Activated CD4-positive, alpha-beta memory T cell treated with anti-CD3 and anti-CD28 coated beads, Interleukin-2, amount 10 ng/mL, durations not matched to agents 7 days and 5 days (primary cell): ENCODE measurements around the gene CT45A8. TPM values are rescaled to one million over a fixed set of nuclear protein-coding genes. Genes with fewer than 3 reads are reported as not detected.
"Not testable (repeated sequence)": the region's sequence is repeated elsewhere in the genome, so short reads cannot be mapped to it uniquely, and the experiment has no call there.

Experiments used
- CTCF ChIA-PET: fragments of 350-600 bp; sonication (Branson Sonifier 250); formaldehyde crosslinking; loops from one replicate; lab custom pipeline; 2021; ENCODE audit warnings: antibody characterized with exemption, inconsistent platforms; lab: Charles Lee
- POLR2A ChIA-PET: fragments of 350-600 bp; sonication (Branson Sonifier 250); formaldehyde crosslinking; loops from one replicate; lab custom pipeline; 2021; ENCODE audit warnings: antibody characterized with exemption; lab: Charles Lee
- DNase-seq: peaks from one replicate; pipeline ENCODE4 v3.0.0-alpha.2; 2020
- H3K27ac Mint-ChIP-seq: one replicate; pipeline ENCODE4 v1.8.0; 2021; ENCODE audit warnings: mild to moderate bottlenecking, mixed read lengths
- H3K27me3 Mint-ChIP-seq: one replicate; pipeline ENCODE4 v1.8.0; 2021; ENCODE audit warnings: mixed read lengths
- H3K36me3 Mint-ChIP-seq: one replicate; pipeline ENCODE4 v1.8.0; 2021; ENCODE audit warnings: low read depth, mixed read lengths
- H3K4me1 Mint-ChIP-seq: one replicate; pipeline ENCODE4 v1.8.0; 2021; ENCODE audit warnings: mixed read lengths
- H3K4me3 Mint-ChIP-seq: one replicate; pipeline ENCODE4 v1.8.0; 2021; ENCODE audit warnings: mild to moderate bottlenecking, mixed read lengths
- H3K9me3 Mint-ChIP-seq: one replicate; pipeline ENCODE4 v1.8.0; 2021; ENCODE audit warnings: mixed read lengths
- total RNA-seq, 2 experiments: library from RNA; stranded (reverse); gene quantifications; one replicate each; pipeline ENCODE4 v1.2.3, GENCODE V29; 2021

Gene CT45A8, protein sequence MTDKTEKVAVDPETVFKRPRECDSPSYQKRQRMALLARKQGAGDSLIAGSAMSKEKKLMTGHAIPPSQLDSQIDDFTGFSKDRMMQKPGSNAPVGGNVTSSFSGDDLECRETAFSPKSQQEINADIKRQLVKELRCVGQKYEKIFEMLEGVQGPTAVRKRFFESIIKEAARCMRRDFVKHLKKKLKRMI
- total RNA-seq: not detected

DNA sequence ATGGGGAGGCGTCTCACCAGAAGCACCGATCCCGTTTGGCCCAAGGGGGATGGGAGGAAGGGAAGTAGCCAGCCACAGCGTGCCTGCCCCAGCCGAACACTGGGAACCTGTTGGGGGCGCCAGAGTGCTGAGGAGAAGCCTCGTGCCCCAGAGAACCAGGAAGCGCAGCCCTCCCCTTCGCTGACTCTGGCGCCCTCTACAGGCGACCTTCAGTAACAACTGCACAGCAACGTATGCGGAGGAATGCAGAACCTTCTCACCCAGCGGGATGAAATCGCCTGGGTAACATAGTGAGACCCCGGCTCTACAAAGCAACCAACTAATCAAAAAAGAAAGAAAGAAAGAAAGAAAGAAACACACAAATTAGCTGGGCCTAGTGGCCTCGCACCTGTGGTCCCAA lies at the start of gene CT45A8:
Gene CT45A8, minus strand, starts transcription at position 101 of the 400 bp plus-strand sequence. CDS start 3,755 bp downstream, outside the sequence.
- POLR2A ChIA-PET, H3K27ac Mint-ChIP-seq, H3K4me1 Mint-ChIP-seq, H3K4me3 Mint-ChIP-seq, DNase-seq, H3K9me3 Mint-ChIP-seq, H3K36me3 Mint-ChIP-seq, H3K27me3 Mint-ChIP-seq, CTCF ChIA-PET: not testable (repeated sequence)

DNA sequence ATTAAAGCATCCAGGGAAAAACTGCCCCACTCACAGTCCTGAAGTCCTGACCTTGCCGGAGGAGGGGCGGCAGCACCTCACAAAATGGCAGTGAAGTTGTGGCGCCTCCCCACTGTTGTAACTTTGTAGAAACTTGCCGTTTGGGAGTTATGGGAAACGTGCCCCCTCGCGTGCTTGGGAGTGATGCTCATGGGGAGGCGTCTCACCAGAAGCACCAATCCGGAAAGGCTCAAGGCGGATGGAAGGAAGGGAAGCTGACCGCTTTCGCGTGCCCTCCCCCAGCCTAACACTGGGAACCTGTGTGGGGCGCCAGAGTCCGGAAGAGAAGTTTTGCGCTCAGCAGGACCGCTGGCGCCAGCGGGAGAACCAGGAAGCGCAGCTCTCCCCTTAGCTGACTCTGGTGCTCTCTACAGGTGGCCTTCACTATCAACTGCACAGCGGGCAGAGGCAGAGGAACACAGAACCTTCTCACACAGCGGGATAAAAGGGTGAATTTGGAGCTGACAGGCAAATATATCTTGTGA lies 39.0 kb upstream of the CT45A8 start, which contains the start of the genes CT45A10 and SAGE1:
Gene CT45A10, minus strand, starts transcription at position 151 of the 524 bp plus-strand sequence. CDS start 8,100 bp downstream, outside the sequence.
Gene SAGE1, plus strand, starts transcription at position 423 of the 524 bp plus-strand sequence. CDS start 2,527 bp downstream, outside the sequence.
- POLR2A ChIA-PET: no interaction called here
- H3K36me3 Mint-ChIP-seq: no peaks in the 10 kb centered on the region
- no peak for DNase-seq
- H3K9me3 Mint-ChIP-seq: no peaks in the 10 kb centered on the region
- no peak within 1 kb of the TSS for H3K4me3 Mint-ChIP-seq
- no peak within 1 kb of the TSS for H3K27ac Mint-ChIP-seq
- no peaks in the 10 kb centered on the region for H3K4me1 Mint-ChIP-seq
- CTCF ChIA-PET: no interaction called here
- no peaks in the 10 kb centered on the region for H3K27me3 Mint-ChIP-seq

DNA sequence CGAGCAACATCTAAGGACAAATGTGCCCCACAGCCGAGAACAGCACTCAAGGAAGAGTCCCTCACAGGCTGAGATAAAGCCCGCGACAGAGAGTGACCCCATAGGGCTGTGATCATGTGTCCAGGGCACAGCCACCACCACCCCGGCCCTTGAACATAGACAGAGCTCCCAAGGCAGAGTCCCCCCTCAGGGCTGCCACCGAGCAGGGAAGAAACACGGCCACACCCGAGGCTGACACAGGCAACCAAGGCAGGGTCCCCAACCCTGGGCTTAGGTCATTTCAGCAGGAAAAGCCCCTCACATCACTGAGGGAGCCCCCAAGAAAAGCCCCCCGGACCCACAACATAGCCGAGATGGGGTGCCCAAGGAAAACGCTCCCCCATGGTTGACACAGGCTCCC lies 38.4 kb upstream of the CT45A8 start:
- no peaks in the 10 kb centered on the region for H3K4me1 Mint-ChIP-seq
- no peaks in the 10 kb centered on the region for H3K36me3 Mint-ChIP-seq
- no peaks in the 10 kb centered on the region for H3K9me3 Mint-ChIP-seq
- no peak for DNase-seq
- no peaks in the 10 kb centered on the region for H3K27me3 Mint-ChIP-seq
- POLR2A ChIA-PET: no interaction called here
- H3K4me3 Mint-ChIP-seq: no peak overlapping the region
- CTCF ChIA-PET: no interaction called here
- no peak overlapping the region for H3K27ac Mint-ChIP-seq

DNA sequence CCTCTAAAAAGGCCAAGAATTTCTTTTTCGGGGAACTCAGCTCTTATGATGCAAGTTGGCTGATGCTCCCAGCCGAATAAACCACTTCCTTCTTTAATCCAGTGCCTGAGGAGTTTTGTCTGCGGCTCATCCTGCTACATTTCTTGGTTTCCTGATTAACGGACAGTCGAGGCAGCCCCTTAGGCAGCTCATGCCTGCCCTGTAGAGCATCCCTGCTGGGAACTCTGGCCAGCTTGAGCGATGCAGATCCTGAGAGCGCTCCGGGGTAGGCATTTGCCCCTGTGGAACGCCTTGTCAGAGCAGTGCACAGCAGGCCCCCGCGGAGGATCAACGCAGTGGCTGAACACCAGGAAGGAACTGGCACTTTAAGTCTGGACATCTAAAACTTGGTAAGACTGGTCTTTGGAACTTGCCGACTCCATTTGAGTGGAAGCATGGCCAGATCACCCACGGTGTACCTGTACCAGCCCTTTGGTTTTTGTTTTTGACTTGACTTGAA lies 35.8 kb upstream of the CT45A8 start:
- no peaks in the 10 kb centered on the region for H3K4me1 Mint-ChIP-seq
- H3K36me3 Mint-ChIP-seq: no peaks in the 10 kb centered on the region
- POLR2A ChIA-PET: no interaction called here

DNA sequence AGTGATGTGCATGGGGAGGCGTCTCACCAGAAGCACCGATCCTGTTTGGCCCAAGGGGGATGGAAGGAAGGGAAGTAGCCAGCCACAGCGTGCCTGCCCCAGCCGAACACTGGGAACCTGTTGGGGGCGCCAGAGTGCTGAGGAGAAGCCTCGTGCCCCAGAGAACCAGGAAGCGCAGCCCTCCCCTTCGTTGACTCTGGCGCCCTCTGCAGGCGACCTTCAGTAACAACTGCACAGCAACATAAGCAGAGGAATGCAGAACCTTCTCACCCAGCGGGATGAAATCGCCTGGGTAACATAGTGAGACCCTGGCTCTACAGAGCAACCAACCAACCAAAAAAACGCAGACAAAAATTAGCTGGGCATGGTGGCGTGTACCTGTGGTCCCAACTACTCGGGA lies 34.6 kb upstream of the CT45A8 start:
- H3K9me3 Mint-ChIP-seq, H3K4me1 Mint-ChIP-seq, H3K36me3 Mint-ChIP-seq, CTCF ChIA-PET, POLR2A ChIA-PET, H3K4me3 Mint-ChIP-seq, H3K27ac Mint-ChIP-seq, H3K27me3 Mint-ChIP-seq: not testable (repeated sequence)
- peak; percentile 39 for DNase-seq

More for the DNA sequence above, 35.8 kb upstream of the CT45A8 start:
- no peak for DNase-seq
- CTCF ChIA-PET: no interaction called here
- Mint-ChIP-seq H3K27ac (no peak overlapping the region), H3K27me3 (no peaks in the 10 kb centered on the region), H3K9me3 (no peaks in the 10 kb centered on the region), H3K4me3 (no peak overlapping the region)

DNA sequence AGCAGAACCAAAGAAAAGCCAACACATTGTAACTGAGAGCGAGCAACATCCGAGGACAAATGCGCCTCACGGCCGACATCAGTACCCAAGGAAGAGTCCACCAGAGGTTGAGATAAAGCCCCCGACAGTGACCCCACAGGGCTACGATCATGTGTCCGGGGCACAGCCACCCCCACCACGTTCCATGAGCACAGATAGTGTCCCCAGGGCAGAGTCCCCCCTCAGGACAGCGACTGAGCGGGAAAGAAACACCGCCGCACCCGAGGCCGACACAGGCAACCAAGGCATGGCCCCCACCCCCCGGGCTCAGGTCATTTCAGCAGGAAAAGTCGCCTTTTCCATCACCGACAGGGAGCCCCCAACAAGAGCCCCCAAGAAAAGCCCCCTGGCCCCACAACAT lies 33.9 kb upstream of the CT45A8 start:
- POLR2A ChIA-PET, CTCF ChIA-PET: not testable (repeated sequence)

DNA sequence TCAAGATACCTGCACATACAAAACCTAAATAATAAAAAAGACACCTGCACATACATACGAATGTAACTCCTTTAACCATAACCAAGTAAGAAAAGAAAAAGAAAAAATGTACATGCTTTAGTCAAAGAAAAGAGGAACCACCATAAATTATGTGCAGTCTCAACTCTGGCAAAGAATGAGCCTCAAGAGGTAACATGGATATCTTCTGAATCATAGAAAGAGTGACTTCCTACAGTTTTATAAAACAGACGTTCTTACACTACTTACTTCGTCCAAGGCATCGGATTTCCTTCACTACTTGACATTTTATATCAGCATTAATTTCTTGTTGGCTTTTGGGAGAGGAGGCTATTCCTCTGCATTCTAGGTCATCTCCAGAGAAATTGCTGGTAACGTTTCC lies 28.4 kb upstream of the CT45A8 start:
- H3K4me1 Mint-ChIP-seq, DNase-seq, H3K36me3 Mint-ChIP-seq, H3K9me3 Mint-ChIP-seq, CTCF ChIA-PET, POLR2A ChIA-PET, H3K4me3 Mint-ChIP-seq, H3K27me3 Mint-ChIP-seq, H3K27ac Mint-ChIP-seq: not testable (repeated sequence)

More for the DNA sequence above, 33.9 kb upstream of the CT45A8 start:
- H3K36me3 Mint-ChIP-seq, H3K9me3 Mint-ChIP-seq, H3K4me3 Mint-ChIP-seq, H3K27me3 Mint-ChIP-seq, H3K4me1 Mint-ChIP-seq, H3K27ac Mint-ChIP-seq: not testable (repeated sequence)
- DNase-seq: peak; percentile 15

DNA sequence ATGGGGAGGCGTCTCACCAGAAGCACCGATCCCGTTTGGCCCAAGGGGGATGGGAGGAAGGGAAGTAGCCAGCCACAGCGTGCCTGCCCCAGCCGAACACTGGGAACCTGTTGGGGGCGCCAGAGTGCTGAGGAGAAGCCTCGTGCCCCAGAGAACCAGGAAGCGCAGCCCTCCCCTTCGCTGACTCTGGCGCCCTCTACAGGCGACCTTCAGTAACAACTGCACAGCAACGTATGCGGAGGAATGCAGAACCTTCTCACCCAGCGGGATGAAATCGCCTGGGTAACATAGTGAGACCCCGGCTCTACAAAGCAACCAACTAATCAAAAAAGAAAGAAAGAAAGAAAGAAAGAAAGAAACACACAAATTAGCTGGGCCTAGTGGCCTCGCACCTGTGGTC lies 17.4 kb upstream of the CT45A8 start, which contains the start of gene CT45A9:
Gene CT45A9, minus strand, starts transcription at position 101 of the 400 bp plus-strand sequence. CDS start 3,751 bp downstream, outside the sequence.
- H3K4me1 Mint-ChIP-seq, DNase-seq, CTCF ChIA-PET, H3K36me3 Mint-ChIP-seq, H3K9me3 Mint-ChIP-seq, H3K27me3 Mint-ChIP-seq, POLR2A ChIA-PET, H3K4me3 Mint-ChIP-seq, H3K27ac Mint-ChIP-seq: not testable (repeated sequence)

DNA sequence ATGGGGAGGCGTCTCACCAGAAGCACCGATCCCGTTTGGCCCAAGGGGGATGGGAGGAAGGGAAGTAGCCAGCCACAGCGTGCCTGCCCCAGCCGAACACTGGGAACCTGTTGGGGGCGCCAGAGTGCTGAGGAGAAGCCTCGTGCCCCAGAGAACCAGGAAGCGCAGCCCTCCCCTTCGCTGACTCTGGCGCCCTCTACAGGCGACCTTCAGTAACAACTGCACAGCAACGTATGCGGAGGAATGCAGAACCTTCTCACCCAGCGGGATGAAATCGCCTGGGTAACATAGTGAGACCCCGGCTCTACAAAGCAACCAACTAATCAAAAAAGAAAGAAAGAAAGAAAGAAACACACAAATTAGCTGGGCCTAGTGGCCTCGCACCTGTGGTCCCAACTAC lies 17.2 kb downstream of the CT45A8 start, which contains the start of gene CT45A7:
Gene CT45A7, minus strand, starts transcription at position 101 of the 400 bp plus-strand sequence. CDS start 3,747 bp downstream, outside the sequence.
- H3K9me3 Mint-ChIP-seq, POLR2A ChIA-PET, H3K36me3 Mint-ChIP-seq, H3K4me1 Mint-ChIP-seq, CTCF ChIA-PET, DNase-seq, H3K27me3 Mint-ChIP-seq, H3K27ac Mint-ChIP-seq, H3K4me3 Mint-ChIP-seq: not testable (repeated sequence)

DNA sequence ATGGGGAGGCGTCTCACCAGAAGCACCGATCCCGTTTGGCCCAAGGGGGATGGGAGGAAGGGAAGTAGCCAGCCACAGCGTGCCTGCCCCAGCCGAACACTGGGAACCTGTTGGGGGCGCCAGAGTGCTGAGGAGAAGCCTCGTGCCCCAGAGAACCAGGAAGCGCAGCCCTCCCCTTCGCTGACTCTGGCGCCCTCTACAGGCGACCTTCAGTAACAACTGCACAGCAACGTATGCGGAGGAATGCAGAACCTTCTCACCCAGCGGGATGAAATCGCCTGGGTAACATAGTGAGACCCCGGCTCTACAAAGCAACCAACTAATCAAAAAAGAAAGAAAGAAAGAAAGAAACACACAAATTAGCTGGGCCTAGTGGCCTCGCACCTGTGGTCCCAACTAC lies 34.4 kb downstream of the CT45A8 start, which contains the start of gene CT45A2:
Gene CT45A2, minus strand, starts transcription at position 101 of the 400 bp plus-strand sequence. CDS start 3,747 bp downstream, outside the sequence.
- CTCF ChIA-PET, DNase-seq: not testable (repeated sequence)

DNA sequence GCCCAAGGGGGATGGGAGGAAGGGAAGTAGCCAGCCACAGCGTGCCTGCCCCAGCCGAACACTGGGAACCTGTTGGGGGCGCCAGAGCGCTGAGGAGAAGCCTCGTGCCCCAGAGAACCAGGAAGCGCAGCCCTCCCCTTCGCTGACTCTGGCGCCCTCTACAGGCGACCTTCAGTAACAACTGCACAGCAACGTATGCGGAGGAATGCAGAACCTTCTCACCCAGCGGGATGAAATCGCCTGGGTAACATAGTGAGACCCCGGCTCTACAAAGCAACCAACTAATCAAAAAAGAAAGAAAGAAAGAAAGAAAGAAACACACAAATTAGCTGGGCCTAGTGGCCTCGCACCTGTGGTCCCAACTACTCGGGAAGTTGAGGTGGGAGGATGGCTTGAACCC lies 51.7 kb downstream of the CT45A8 start, which contains the start of gene CT45A6:
Gene CT45A6, minus strand, starts transcription at position 101 of the 400 bp plus-strand sequence. CDS start 3,794 bp downstream, outside the sequence.
- H3K4me1 Mint-ChIP-seq, CTCF ChIA-PET, H3K9me3 Mint-ChIP-seq, DNase-seq, H3K4me3 Mint-ChIP-seq, H3K36me3 Mint-ChIP-seq, H3K27ac Mint-ChIP-seq, POLR2A ChIA-PET, H3K27me3 Mint-ChIP-seq: not testable (repeated sequence)

More for the DNA sequence above, 34.4 kb downstream of the CT45A8 start, which contains the start of gene CT45A2:
- H3K27me3 Mint-ChIP-seq, H3K4me3 Mint-ChIP-seq, H3K36me3 Mint-ChIP-seq, POLR2A ChIA-PET, H3K4me1 Mint-ChIP-seq, H3K27ac Mint-ChIP-seq, H3K9me3 Mint-ChIP-seq: not testable (repeated sequence)
